CD14-positive monocyte (primary cell): Measurements from ENCODE around the gene PELI2. TPM values are rescaled to one million over a fixed set of nuclear protein-coding genes. Genes with fewer than 3 reads are reported as not detected.

Source experiments
- DNase-seq, 3 donors: peaks; one replicate each; pipeline ENCODE4 v3.0.0-alpha.2; 2011 to 2022
- H2AFZ ChIP-seq: 2 replicates; pipeline ENCODE4 v1.6.0; 2012; ENCODE audit warnings: mild to moderate bottlenecking, low read depth, low read length, inconsistent platforms; ENCODE audit not compliant: insufficient read depth, poor library complexity, severe bottlenecking
- H3K27ac ChIP-seq, 2 donors: 1 replicate in 1 of 2; 2 replicates in 1 of 2; pipeline ENCODE4 v1.5.1; 2012 to 2013; ENCODE audit warnings: low read length in 2 of 2, control low read depth in 1 of 2, inconsistent platforms in 1 of 2, low read depth in 1 of 2, mild to moderate bottlenecking in 1 of 2
- H3K27me3 ChIP-seq, 2 donors: one replicate each; pipeline versions ENCODE4 v1.6.0 to v1.6.1; 2011 to 2013; ENCODE audit warnings: low read length in 2 of 2; ENCODE audit not compliant: control insufficient read depth in 2 of 2, insufficient read depth in 2 of 2
- H3K36me3 ChIP-seq, 2 donors: replicated peaks in 1 of 2; 1 replicate in 1 of 2; 2 replicates in 1 of 2; pipeline versions ENCODE4 v1.5.1 to v1.6.1; 2012 to 2013; ENCODE audit warnings: low read length in 2 of 2, control low read depth in 1 of 2, inconsistent platforms in 1 of 2, mild to moderate bottlenecking in 1 of 2; ENCODE audit not compliant: insufficient read depth in 2 of 2, control insufficient read depth in 1 of 2
- H3K4me1 ChIP-seq, 2 donors: 1 replicate in 1 of 2; 2 replicates in 1 of 2; pipeline versions ENCODE4 v1.5.1 to v1.6.1; 2012 to 2013; ENCODE audit warnings: low read length in 2 of 2, control low read depth in 1 of 2, inconsistent platforms in 1 of 2, mild to moderate bottlenecking in 1 of 2, moderate library complexity in 1 of 2; ENCODE audit not compliant: insufficient read depth in 2 of 2, control insufficient read depth in 1 of 2
- H3K4me2 ChIP-seq: replicated peaks from 2 replicates; pipeline ENCODE3; 2012; ENCODE audit warnings: low read length, moderate library complexity, mild to moderate bottlenecking; ENCODE audit not compliant: poor library complexity, severe bottlenecking; ENCODE audit errors: extremely low read depth
- H3K4me3 ChIP-seq, 3 experiments: fragments of 200-600 bp in 1 of 3; sonication (generic) in 1 of 3; replicated peaks in 1 of 3; 1 replicate in 2 of 3; 2 replicates in 1 of 3; pipeline ENCODE4 v1.5.1; 2011 to 2013; ENCODE audit warnings: low read length in 3 of 3, mild to moderate bottlenecking in 3 of 3, control low read depth in 2 of 3, low read depth in 2 of 3, inconsistent platforms in 1 of 3, moderate library complexity in 1 of 3
- H3K79me2 ChIP-seq: 2 replicates; pipeline ENCODE4 v1.6.0; 2012; ENCODE audit warnings: mild to moderate bottlenecking, control low read depth, inconsistent platforms, low read length, moderate library complexity; ENCODE audit not compliant: insufficient read depth
- H3K9ac ChIP-seq: 2 replicates; pipeline ENCODE4 v1.6.0; 2017; ENCODE audit warnings: low read length, mild to moderate bottlenecking; ENCODE audit not compliant: insufficient read depth, poor library complexity, severe bottlenecking
- H3K9me3 ChIP-seq, 2 donors: replicated peaks in 1 of 2; 1 replicate in 1 of 2; 2 replicates in 1 of 2; pipeline versions ENCODE4 v1.5.1 to v1.6.1; 2012 to 2013; ENCODE audit warnings: low read length in 2 of 2, control low read depth in 1 of 2; ENCODE audit not compliant: control insufficient read depth in 1 of 2, insufficient read depth in 1 of 2
- H4K20me1 ChIP-seq: 2 replicates; pipeline ENCODE4 v1.6.0; 2012; ENCODE audit warnings: mild to moderate bottlenecking, low read length, control low read depth, moderate library complexity; ENCODE audit not compliant: insufficient read depth
- H3K27ac Mint-ChIP-seq, 7 donors: one replicate each; pipeline ENCODE4 v1.8.0; 2020; ENCODE audit warnings: mild to moderate bottlenecking in 7 of 7, mixed read lengths in 7 of 7, moderate library complexity in 6 of 7, inconsistent platforms in 2 of 7
- H3K27me3 Mint-ChIP-seq, 3 donors: one replicate each; pipeline ENCODE4 v1.8.0; 2021 to 2022; ENCODE audit warnings: low read depth in 3 of 3, mild to moderate bottlenecking in 3 of 3, mixed read lengths in 3 of 3, moderate library complexity in 3 of 3, inconsistent platforms in 1 of 3
- H3K36me3 Mint-ChIP-seq, 2 donors: one replicate each; pipeline ENCODE4 v1.8.0; 2020; ENCODE audit warnings: mixed read lengths in 2 of 2, inconsistent platforms in 1 of 2, mild to moderate bottlenecking in 1 of 2
- H3K4me1 Mint-ChIP-seq: one replicate; pipeline ENCODE4 v1.8.0; 2020; ENCODE audit warnings: mild to moderate bottlenecking, mixed read lengths
- H3K4me3 Mint-ChIP-seq, 2 donors: one replicate each; pipeline ENCODE4 v1.8.0; 2020; ENCODE audit warnings: mild to moderate bottlenecking in 2 of 2, mixed read lengths in 2 of 2, moderate library complexity in 1 of 2
- H3K9me3 Mint-ChIP-seq, 7 donors: one replicate each; pipeline ENCODE4 v1.8.0; 2020 to 2022; ENCODE audit warnings: mixed read lengths in 7 of 7, mild to moderate bottlenecking in 6 of 7, moderate library complexity in 6 of 7, inconsistent platforms in 2 of 7
- WGBS: methylation state at CpG from one replicate; pipeline ENCODE4 v1.1.5; 2013; ENCODE audit warnings: missing lambda C conversion rate; ENCODE audit not compliant: insufficient coverage; 5-methylcytosine and 5-hydroxymethylcytosine counted together
- intact Hi-C, 2 donors: fragments of 100-400 bp; cut with micrococcal nuclease; formaldehyde crosslinking; loops; one replicate each; pipeline versions ENCODE4 v1.15.0 to v1.15.1; 2023
- polyA plus RNA-seq, 3 donors: library from polyadenylated mRNA; depleted of rRNA in 1 of 3; unstranded in 2 of 3; stranded (reverse) in 1 of 3; fragments of 300-500 nt in 2 of 3; fragments of >200 nt in 1 of 3; fragmentation: Illumina TruSeq in 2 of 3; gene quantifications; 1 replicate in 2 of 3; 2 replicates in 1 of 3; pipeline ENCODE4 v1.2.3, GENCODE V29; 2012 to 2021
- TF ChIP-seq, protein P1 (sequence below): fragments of 200-600 bp; IDR thresholded peaks from one replicate; pipeline ENCODE4 v1.8.0; 2022; ENCODE audit warnings: antibody characterized with exemption, mild to moderate bottlenecking

Gene PELI2
- polyA plus RNA-seq, 3 donors = 10.1 to 35.8 (median 12.5) TPM

DNA sequence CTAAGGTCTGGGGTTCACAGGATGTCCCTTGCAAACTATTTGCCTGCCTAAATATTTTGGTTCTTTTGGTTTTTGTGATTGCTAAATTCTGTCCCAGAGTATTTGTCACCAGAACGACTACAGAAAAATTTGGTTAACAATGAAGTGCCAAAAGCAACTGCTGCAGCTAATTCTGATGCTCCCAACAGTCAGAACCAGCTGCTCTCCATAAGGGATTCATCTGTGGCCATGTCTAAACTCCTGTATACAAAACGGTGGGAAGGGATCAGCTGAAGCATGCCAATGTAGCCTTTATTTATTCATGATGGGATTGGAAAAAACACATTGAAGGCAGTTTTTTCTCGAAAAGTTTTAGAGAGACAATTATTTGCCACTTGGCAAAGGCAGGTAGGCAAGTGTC lies 29.3 kb upstream of the PELI2 start:
- Histone ChIP-seq H3K9me3 (no peaks in the 10 kb centered on the region), H3K79me2 (no peaks in the 10 kb centered on the region), H3K4me3 (no peak overlapping the region), H2AFZ (no peak overlapping the region), H3K27me3 (no peaks in the 10 kb centered on the region), H3K4me1 (peaks cover 27 to 31% of the 10 kb centered on the region in 2 donors), H3K4me2 (no peak overlapping the region), H4K20me1 (no peaks in the 10 kb centered on the region), H3K27ac (no peak overlapping the region), H3K9ac (no peak overlapping the region), H3K36me3 (no peaks in the 10 kb centered on the region)
- no peak overlapping the region for H3K27ac Mint-ChIP-seq
- peaks cover 0 to 4% of the 10 kb centered on the region in 2 donors for H3K36me3 Mint-ChIP-seq
- TF ChIP-seq, protein P1, sequence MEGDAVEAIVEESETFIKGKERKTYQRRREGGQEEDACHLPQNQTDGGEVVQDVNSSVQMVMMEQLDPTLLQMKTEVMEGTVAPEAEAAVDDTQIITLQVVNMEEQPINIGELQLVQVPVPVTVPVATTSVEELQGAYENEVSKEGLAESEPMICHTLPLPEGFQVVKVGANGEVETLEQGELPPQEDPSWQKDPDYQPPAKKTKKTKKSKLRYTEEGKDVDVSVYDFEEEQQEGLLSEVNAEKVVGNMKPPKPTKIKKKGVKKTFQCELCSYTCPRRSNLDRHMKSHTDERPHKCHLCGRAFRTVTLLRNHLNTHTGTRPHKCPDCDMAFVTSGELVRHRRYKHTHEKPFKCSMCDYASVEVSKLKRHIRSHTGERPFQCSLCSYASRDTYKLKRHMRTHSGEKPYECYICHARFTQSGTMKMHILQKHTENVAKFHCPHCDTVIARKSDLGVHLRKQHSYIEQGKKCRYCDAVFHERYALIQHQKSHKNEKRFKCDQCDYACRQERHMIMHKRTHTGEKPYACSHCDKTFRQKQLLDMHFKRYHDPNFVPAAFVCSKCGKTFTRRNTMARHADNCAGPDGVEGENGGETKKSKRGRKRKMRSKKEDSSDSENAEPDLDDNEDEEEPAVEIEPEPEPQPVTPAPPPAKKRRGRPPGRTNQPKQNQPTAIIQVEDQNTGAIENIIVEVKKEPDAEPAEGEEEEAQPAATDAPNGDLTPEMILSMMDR = no peak
- intact Hi-C loops = loop anchor here in 1 of 2 donors (5.0 kb wide), 1 partner anchor 33 kb away; no protein-coding TSS in a partner anchor
- H3K9me3 Mint-ChIP-seq = no peaks in the 10 kb centered on the region
- H3K27me3 Mint-ChIP-seq = peaks cover 0 to 2% (median 1%) of the 10 kb centered on the region in 3 donors
- WGBS = 100% methylated on average over 2 of the region's 3 CpGs
- DNase-seq = no peak
- H3K4me3 Mint-ChIP-seq = no peak overlapping the region
- peaks cover 33% of the 10 kb centered on the region for H3K4me1 Mint-ChIP-seq

GRCh38 chr14:56092763-56093162 lies 25.4 kb upstream of the PELI2 start:
- TF ChIP-seq, protein P1 = no peak

More at GRCh38 chr14:56092763-56093162, 25.4 kb upstream of the PELI2 start:
- peak overlapping the region in 1 of 2 donors; percentile 41 for H3K4me3 Mint-ChIP-seq
- peaks cover 39 to 41% of the 10 kb centered on the region in 2 donors for H3K4me1 ChIP-seq
- H3K4me2 ChIP-seq = peak overlapping the region; percentile 68
- H3K27ac ChIP-seq = peak overlapping the region; percentile 51 to 93
- peak; percentile 76 to 92 (median 90) for DNase-seq
- peaks cover 0 to 6% (median 0%) of the 10 kb centered on the region in 7 donors for H3K9me3 Mint-ChIP-seq
- H3K9me3 ChIP-seq = no peaks in the 10 kb centered on the region
- peak overlapping the region; percentile 47 for H3K9ac ChIP-seq
- H4K20me1 ChIP-seq = no peaks in the 10 kb centered on the region
- peak overlapping the region; percentile 97 to 99 (median 98) for H3K27ac Mint-ChIP-seq
- no peaks in the 10 kb centered on the region for H3K27me3 ChIP-seq
- WGBS = no CpG with 5 or more reads among the region's 1 CpG
- peaks cover 40% of the 10 kb centered on the region for H3K4me1 Mint-ChIP-seq
- peaks cover 0 to 2% (median 0%) of the 10 kb centered on the region in 3 donors for H3K27me3 Mint-ChIP-seq
- no peaks in the 10 kb centered on the region for H3K36me3 ChIP-seq
- H3K79me2 ChIP-seq = no peaks in the 10 kb centered on the region
- H3K4me3 ChIP-seq = peak overlapping the region in 2 of 3 experiments; percentile 5 to 52
- peak overlapping the region; percentile 42 for H2AFZ ChIP-seq
- intact Hi-C loops = no loop called here
- H3K36me3 Mint-ChIP-seq = peaks cover 0 to 4% of the 10 kb centered on the region in 2 donors
